MCF 10A (cell line): ENCODE measurements around the gene HEMGN. TPM values are rescaled to one million over a fixed set of nuclear protein-coding genes. Genes with fewer than 3 reads are reported as not detected.

Source experiments
- BruUV-seq: library from RNA; stranded (reverse); fragments of 400-500 nt; replicated peaks from 2 replicates; lab custom pipeline; 2021; lab: Mats Ljungman, UMichigan
- CTCF ChIA-PET: fragments of 300-600 bp; sonication (Branson Sonifier 250); formaldehyde crosslinking; extraction: SDS; loops from one replicate; lab custom pipeline; 2021; ENCODE audit warnings: antibody characterized with exemption, inconsistent platforms; lab: Yijun Ruan, JAX
- POLR2A ChIA-PET: fragments of 300-600, 350-650 bp; sonication (Branson Sonifier 250); formaldehyde crosslinking; extraction: SDS; loops from one replicate; lab custom pipeline; 2020; ENCODE audit warnings: antibody characterized with exemption, inconsistent platforms; lab: Yijun Ruan, JAX
- DNase-seq: peaks from one replicate; pipeline ENCODE4 v3.0.0-alpha.2; 2018; ENCODE audit not compliant: unreplicated experiment
- H3K27ac Mint-ChIP-seq: one replicate; pipeline ENCODE4 v1.8.0; 2022; ENCODE audit warnings: mild to moderate bottlenecking, low read depth, mixed read lengths; ENCODE audit not compliant: unreplicated experiment
- H3K27me3 Mint-ChIP-seq: one replicate; pipeline ENCODE4 v1.8.0; 2022; ENCODE audit warnings: mixed read lengths; ENCODE audit not compliant: insufficient read depth, unreplicated experiment
- H3K36me3 Mint-ChIP-seq: one replicate; pipeline ENCODE4 v1.8.0; 2022; ENCODE audit warnings: mild to moderate bottlenecking, moderate library complexity, mixed read lengths; ENCODE audit not compliant: insufficient read depth, unreplicated experiment
- H3K4me1 Mint-ChIP-seq: one replicate; pipeline ENCODE4 v1.8.0; 2022; ENCODE audit warnings: mixed read lengths; ENCODE audit not compliant: insufficient read depth, unreplicated experiment
- H3K4me3 Mint-ChIP-seq: one replicate; pipeline ENCODE4 v1.8.0; 2022; ENCODE audit warnings: mild to moderate bottlenecking, moderate library complexity, mixed read lengths; ENCODE audit not compliant: unreplicated experiment
- H3K9me3 Mint-ChIP-seq: one replicate; pipeline ENCODE4 v1.8.0; 2022; ENCODE audit warnings: mixed read lengths; ENCODE audit not compliant: unreplicated experiment
- CTCF ChIP-seq: fragments of 200-600 bp; IDR thresholded peaks from one replicate; pipeline ENCODE4 v1.8.0; 2022; ENCODE audit warnings: antibody characterized with exemption, mild to moderate bottlenecking; ENCODE audit not compliant: unreplicated experiment
- intact Hi-C: fragments of 100-400 bp; cut with micrococcal nuclease; formaldehyde crosslinking; loops from 2 replicates; pipeline ENCODE4 v1.14.1; 2022
- total RNA-seq: library from RNA; stranded (reverse); gene quantifications from 2 replicates; pipeline ENCODE4 v1.2.3, GENCODE V29; 2022

Gene HEMGN
- total RNA-seq, 1 experiment from 2014 or later: not detected

GRCh38 chr9:97981846-97982682, 44.1 kb upstream of the HEMGN start:
- H3K36me3 Mint-ChIP-seq: no peaks in the 10 kb centered on the region
- intact Hi-C loops: loop anchor here (2.0 kb wide), 1 partner anchor 75 kb away; the partner anchor contains the start of gene NANS
- H3K9me3 Mint-ChIP-seq: no peaks in the 10 kb centered on the region
- CTCF ChIA-PET: interaction anchor here (0.6 to 1.8 kb wide), 6 partner anchors 11 to 1200 kb away, joined by 3 to 10 read pairs (median 4); no protein-coding TSS in a partner anchor
- DNase-seq: no peak
- H3K27me3 Mint-ChIP-seq: no peaks in the 10 kb centered on the region
- POLR2A ChIA-PET: interaction anchor here (0.7 to 9.5 kb wide), 15 partner anchors 10 to 284 kb away, joined by 3 to 91 read pairs (median 3); partner anchors contain the start of genes NANS, TBC1D2, TRMO and XPA
- BruUV-seq: no TSS peak
- H3K4me1 Mint-ChIP-seq: peaks cover 31% of the 10 kb centered on the region
- peak overlapping the region; percentile 63 for H3K27ac Mint-ChIP-seq
- peak overlapping the region; percentile 79 for H3K4me3 Mint-ChIP-seq
- no peak for TF ChIP-seq CTCF

- no peaks in the 10 kb centered on the region for H3K27me3 Mint-ChIP-seq
- no peak for DNase-seq
- no TSS peak for BruUV-seq
Observed at GRCh38 chr9:97980918-97981845, 43.2 kb upstream of the HEMGN start.

GRCh38 chr9:97980479-97980803, 42.5 kb upstream of the HEMGN start:
- H3K36me3 Mint-ChIP-seq: no peaks in the 10 kb centered on the region

More at GRCh38 chr9:97980918-97981845, 43.2 kb upstream of the HEMGN start:
- H3K4me3 Mint-ChIP-seq: no peak overlapping the region
- H3K9me3 Mint-ChIP-seq: no peaks in the 10 kb centered on the region
- no peaks in the 10 kb centered on the region for H3K36me3 Mint-ChIP-seq
- POLR2A ChIA-PET: interaction anchor here (1.0 to 9.5 kb wide), 9 partner anchors 13 to 274 kb away, joined by 3 to 91 read pairs (median 3); partner anchors contain the start of genes TBC1D2 and TRMO
- intact Hi-C loops: no loop called here
- no peak for TF ChIP-seq CTCF
- CTCF ChIA-PET: interaction anchor here (0.5 to 1.8 kb wide), 6 partner anchors 19 to 805 kb away, joined by 3 to 10 read pairs (median 4); no protein-coding TSS in a partner anchor
- H3K4me1 Mint-ChIP-seq: peaks cover 24% of the 10 kb centered on the region
- no peak overlapping the region for H3K27ac Mint-ChIP-seq

More at GRCh38 chr9:97980479-97980803, 42.5 kb upstream of the HEMGN start:
- Mint-ChIP-seq H3K4me3 (no peak overlapping the region), H3K27ac (no peak overlapping the region), H3K27me3 (no peaks in the 10 kb centered on the region), H3K9me3 (no peaks in the 10 kb centered on the region), H3K4me1 (peaks cover 21% of the 10 kb centered on the region)
- intact Hi-C loops: no loop called here
- POLR2A ChIA-PET: interaction anchor here (1.2 to 9.5 kb wide), 3 partner anchors 21 to 77 kb away, joined by 3 to 91 read pairs (median 3); partner anchors contain the start of gene TRMO
- CTCF ChIA-PET: interaction anchor here (0.6 to 1.8 kb wide), 4 partner anchors 9 to 275 kb away, joined by 3 to 9 read pairs (median 4); no protein-coding TSS in a partner anchor
- DNase-seq: no peak
- no peak for TF ChIP-seq CTCF
- BruUV-seq: no TSS peak
